Activated CD4-positive, alpha-beta T cell treated with anti-CD3 and anti-CD28 coated beads, Interleukin-2, amount 10 ng/mL, durations not matched to agents 24 days and 14 days (primary cell): ENCODE measurements around the gene IPCEF1. TPM values are rescaled to one million over a fixed set of nuclear protein-coding genes. Genes with fewer than 3 reads are reported as not detected.

ENCODE experiments used
- DNase-seq: peaks from one replicate; pipeline ENCODE4 v3.0.0; 2022
- H3K27ac Mint-ChIP-seq: one replicate; pipeline ENCODE4 v1.8.0; 2022; ENCODE audit warnings: mild to moderate bottlenecking, mixed read lengths
- H3K27me3 Mint-ChIP-seq: one replicate; pipeline ENCODE4 v1.8.0; 2022; ENCODE audit warnings: mixed read lengths
- H3K36me3 Mint-ChIP-seq: one replicate; pipeline ENCODE4 v1.8.0; 2022; ENCODE audit warnings: low read depth, mild to moderate bottlenecking, mixed read lengths
- H3K4me1 Mint-ChIP-seq: one replicate; pipeline ENCODE4 v1.8.0; 2021; ENCODE audit warnings: mixed read lengths
- H3K4me3 Mint-ChIP-seq: one replicate; pipeline ENCODE4 v1.8.0; 2022; ENCODE audit warnings: mild to moderate bottlenecking, moderate library complexity, mixed read lengths
- H3K9me3 Mint-ChIP-seq: one replicate; pipeline ENCODE4 v1.8.0; 2021; ENCODE audit warnings: mixed read lengths
- intact Hi-C: fragments of 100-400 bp; cut with micrococcal nuclease; formaldehyde crosslinking; loops from one replicate; pipeline ENCODE4 v1.15.1; 2023
- total RNA-seq: library from RNA; stranded (reverse); gene quantifications from 2 replicates; pipeline ENCODE4 v1.2.3, GENCODE V29; 2022

The IPCEF1 gene
- total RNA-seq, 1 donor from 2014 or later = 1.5 TPM

DNA sequence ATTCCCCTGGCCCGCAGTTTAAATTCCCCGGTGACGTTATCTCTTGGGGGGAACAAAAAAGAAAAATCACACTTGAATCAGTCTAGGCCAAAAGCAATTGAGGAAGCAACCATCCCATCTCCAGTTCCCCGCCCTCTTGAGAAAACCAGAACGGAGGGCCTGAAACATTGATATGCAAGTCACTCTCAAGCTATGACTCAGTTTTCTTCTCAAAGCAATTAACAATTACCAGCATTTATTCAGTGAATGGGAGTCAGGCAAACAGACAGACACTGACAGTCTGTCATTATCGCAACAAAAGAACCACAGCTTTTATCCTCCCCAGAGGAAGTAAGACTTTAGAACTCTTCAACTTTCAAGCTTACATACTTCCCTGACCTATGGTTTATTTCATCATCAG is 216.7 kb downstream of the IPCEF1 start:
- DNase-seq = no peak
- intact Hi-C loops = no loop called here
- no peaks in the 10 kb centered on the region for H3K36me3 Mint-ChIP-seq
- H3K27me3 Mint-ChIP-seq = peaks cover 3% of the 10 kb centered on the region
- H3K4me1 Mint-ChIP-seq = no peaks in the 10 kb centered on the region
- H3K9me3 Mint-ChIP-seq = no peaks in the 10 kb centered on the region
- no peak overlapping the region for H3K4me3 Mint-ChIP-seq
- H3K27ac Mint-ChIP-seq = no peak overlapping the region

DNA sequence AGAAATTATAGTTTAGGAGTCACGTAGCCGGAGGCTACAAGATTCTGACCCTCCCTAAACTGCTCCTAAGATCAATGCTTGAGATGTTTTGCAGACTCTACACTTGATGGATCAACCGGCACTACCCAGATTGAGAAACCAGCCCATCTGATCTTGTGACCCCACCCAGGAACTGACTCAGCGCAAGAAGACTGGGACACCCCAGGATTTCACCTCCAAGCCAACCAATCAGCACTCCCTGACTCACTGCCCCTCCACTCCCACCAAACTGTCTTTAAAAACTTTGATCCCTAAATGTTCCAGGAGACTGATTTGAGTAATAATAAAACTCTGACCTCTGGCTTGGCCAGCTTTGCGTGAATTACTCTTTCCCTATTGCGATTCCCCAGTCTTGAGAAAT is 217.8 kb downstream of the IPCEF1 start:
- intact Hi-C loops = no loop called here
- no peaks in the 10 kb centered on the region for H3K4me1 Mint-ChIP-seq

DNA sequence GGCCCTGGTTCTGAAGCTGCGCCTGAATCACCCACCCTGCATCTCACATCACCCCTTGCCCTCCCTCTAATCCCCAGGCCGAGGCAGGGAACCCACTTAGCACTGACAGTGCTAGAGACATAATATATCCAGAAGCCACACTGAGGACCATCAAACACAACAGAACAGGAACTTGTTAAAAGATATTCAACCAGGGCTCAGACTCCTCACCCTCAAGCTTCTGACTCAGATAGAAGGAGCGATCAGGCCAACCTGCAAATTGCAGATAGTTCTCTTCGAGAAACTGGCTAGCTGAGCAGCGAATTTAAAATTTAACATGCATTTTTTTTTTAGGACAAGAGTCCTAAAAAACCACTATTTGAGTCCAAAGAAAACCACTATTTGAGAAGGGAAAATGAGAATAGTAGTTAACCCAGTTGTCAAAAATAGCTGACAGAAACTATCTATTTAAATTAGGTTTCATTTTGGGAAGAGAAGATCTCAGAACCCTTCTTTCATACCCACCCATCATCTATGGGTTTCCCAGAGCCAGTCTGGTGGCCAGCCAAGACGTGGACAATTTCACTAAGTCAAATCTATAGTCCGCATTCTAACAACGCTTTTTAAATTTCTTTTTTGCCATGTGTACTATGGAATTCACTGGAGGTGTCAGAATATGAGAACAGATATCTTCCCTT is 222.0 kb downstream of the IPCEF1 start:
- Mint-ChIP-seq H3K36me3 (no peaks in the 10 kb centered on the region), H3K4me1 (no peaks in the 10 kb centered on the region), H3K9me3 (no peaks in the 10 kb centered on the region), H3K4me3 (no peak overlapping the region), H3K27me3 (peaks cover 2% of the 10 kb centered on the region), H3K27ac (no peak overlapping the region)
- DNase-seq = no peak
- intact Hi-C loops = no loop called here

More for the DNA sequence above, 217.8 kb downstream of the IPCEF1 start:
- DNase-seq = no peak
- H3K4me3 Mint-ChIP-seq = no peak overlapping the region
- H3K36me3 Mint-ChIP-seq = no peaks in the 10 kb centered on the region
- no peaks in the 10 kb centered on the region for H3K9me3 Mint-ChIP-seq
- H3K27ac Mint-ChIP-seq = no peak overlapping the region
- H3K27me3 Mint-ChIP-seq = peaks cover 3% of the 10 kb centered on the region

- DNase-seq = no peak
- intact Hi-C loops = no loop called here
- no peaks in the 10 kb centered on the region for H3K36me3 Mint-ChIP-seq
- H3K4me3 Mint-ChIP-seq = no peak overlapping the region
- H3K27me3 Mint-ChIP-seq = peaks cover 4% of the 10 kb centered on the region
- H3K9me3 Mint-ChIP-seq = no peaks in the 10 kb centered on the region
- H3K27ac Mint-ChIP-seq = no peak overlapping the region
- no peaks in the 10 kb centered on the region for H3K4me1 Mint-ChIP-seq
Measured at GRCh38 chr6:154127657-154128056, 228.9 kb downstream of the IPCEF1 start.

DNA sequence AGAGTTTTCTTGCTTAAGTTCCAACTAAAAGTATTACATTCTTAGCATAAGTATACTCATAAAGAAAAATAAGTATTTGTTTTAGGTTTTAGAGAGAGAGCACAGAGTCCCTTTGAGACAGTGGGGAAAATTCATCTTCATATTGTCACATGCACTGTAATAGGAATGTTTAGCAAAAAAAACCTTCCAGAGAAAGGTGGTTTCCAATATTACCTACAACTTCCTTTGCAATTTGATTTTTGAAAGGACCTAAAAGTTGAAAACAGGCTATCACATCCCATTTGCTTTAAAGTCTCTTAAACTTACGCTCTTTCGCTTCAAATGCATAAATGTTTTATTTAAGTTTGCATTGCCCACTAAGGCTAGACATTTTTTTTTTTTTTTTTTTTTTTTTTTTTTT is 231.2 kb downstream of the IPCEF1 start:
- peaks cover 1% of the 10 kb centered on the region for H3K27me3 Mint-ChIP-seq
- H3K4me1 Mint-ChIP-seq = no peaks in the 10 kb centered on the region
- H3K27ac Mint-ChIP-seq = no peak overlapping the region
- H3K36me3 Mint-ChIP-seq = no peaks in the 10 kb centered on the region
- no peak overlapping the region for H3K4me3 Mint-ChIP-seq
- DNase-seq = no peak
- intact Hi-C loops = no loop called here
- H3K9me3 Mint-ChIP-seq = no peaks in the 10 kb centered on the region

GRCh38 chr6:154123155-154123956 is 233.2 kb downstream of the IPCEF1 start:
- H3K4me3 Mint-ChIP-seq = no peak overlapping the region
- intact Hi-C loops = no loop called here
- H3K9me3 Mint-ChIP-seq = no peaks in the 10 kb centered on the region
- no peaks in the 10 kb centered on the region for H3K36me3 Mint-ChIP-seq
- H3K27ac Mint-ChIP-seq = no peak overlapping the region
- no peak for DNase-seq
- no peaks in the 10 kb centered on the region for H3K4me1 Mint-ChIP-seq
- H3K27me3 Mint-ChIP-seq = peaks cover 6% of the 10 kb centered on the region

- Mint-ChIP-seq H3K4me3 (no peak overlapping the region), H3K4me1 (no peaks in the 10 kb centered on the region), H3K27ac (no peak overlapping the region), H3K9me3 (no peaks in the 10 kb centered on the region), H3K27me3 (peaks cover 6% of the 10 kb centered on the region), H3K36me3 (no peaks in the 10 kb centered on the region)
- intact Hi-C loops = no loop called here
- no peak for DNase-seq
Measured at GRCh38 chr6:154122195-154122925, 234.2 kb downstream of the IPCEF1 start.

- Mint-ChIP-seq H3K36me3 (no peaks in the 10 kb centered on the region), H3K27ac (no peak overlapping the region), H3K4me3 (no peak overlapping the region), H3K4me1 (no peaks in the 10 kb centered on the region), H3K27me3 (peaks cover 5% of the 10 kb centered on the region), H3K9me3 (no peaks in the 10 kb centered on the region)
- intact Hi-C loops = no loop called here
- no peak for DNase-seq
Measured at GRCh38 chr6:154117485-154117884, 239.1 kb downstream of the IPCEF1 start.

GRCh38 chr6:154113392-154113791 is 243.2 kb downstream of the IPCEF1 start:
- H3K4me3 Mint-ChIP-seq = no peak overlapping the region
- no peak overlapping the region for H3K27ac Mint-ChIP-seq
- no peaks in the 10 kb centered on the region for H3K9me3 Mint-ChIP-seq
- H3K27me3 Mint-ChIP-seq = no peaks in the 10 kb centered on the region
- no peaks in the 10 kb centered on the region for H3K4me1 Mint-ChIP-seq
- intact Hi-C loops = no loop called here
- DNase-seq = no peak
- no peaks in the 10 kb centered on the region for H3K36me3 Mint-ChIP-seq

DNA sequence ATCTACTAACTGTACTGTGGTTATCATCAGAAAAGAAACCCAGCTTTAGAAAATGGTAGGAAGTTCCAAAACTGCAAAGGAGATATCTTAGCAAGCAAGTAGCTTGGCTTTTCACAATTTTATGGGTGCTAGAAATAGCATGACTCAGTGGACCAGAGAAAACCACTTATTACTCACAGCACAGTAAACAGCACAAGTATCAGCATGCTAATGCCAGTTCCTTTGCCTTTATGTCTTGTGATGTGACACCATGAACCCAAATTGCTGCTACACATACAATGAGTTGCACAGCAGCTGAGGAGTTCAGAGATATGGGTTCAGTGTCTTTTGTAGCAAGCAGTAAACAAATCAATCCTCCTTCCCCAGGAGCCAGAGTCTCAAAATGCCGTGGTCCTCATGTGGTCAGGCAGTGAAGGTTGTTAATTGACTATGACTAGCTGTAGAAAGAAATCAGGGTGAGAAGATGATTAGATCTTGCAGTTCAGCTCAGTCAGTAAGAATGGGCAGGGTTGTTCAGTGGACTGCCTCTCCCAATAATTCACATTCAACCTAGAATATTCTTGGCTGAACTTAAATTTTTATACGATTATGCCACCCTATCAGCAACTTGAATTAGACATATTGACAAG is 244.3 kb downstream of the IPCEF1 start:
- intact Hi-C loops = no loop called here
- no peak overlapping the region for H3K27ac Mint-ChIP-seq
- DNase-seq = no peak

GRCh38 chr6:154111025-154111424 is 245.6 kb downstream of the IPCEF1 start:
- no peak overlapping the region for H3K27ac Mint-ChIP-seq
- intact Hi-C loops = no loop called here

More for the DNA sequence above, 244.3 kb downstream of the IPCEF1 start:
- no peaks in the 10 kb centered on the region for H3K27me3 Mint-ChIP-seq
- H3K4me3 Mint-ChIP-seq = no peak overlapping the region
- no peaks in the 10 kb centered on the region for H3K36me3 Mint-ChIP-seq
- H3K4me1 Mint-ChIP-seq = no peaks in the 10 kb centered on the region
- H3K9me3 Mint-ChIP-seq = peaks cover 4% of the 10 kb centered on the region

DNA sequence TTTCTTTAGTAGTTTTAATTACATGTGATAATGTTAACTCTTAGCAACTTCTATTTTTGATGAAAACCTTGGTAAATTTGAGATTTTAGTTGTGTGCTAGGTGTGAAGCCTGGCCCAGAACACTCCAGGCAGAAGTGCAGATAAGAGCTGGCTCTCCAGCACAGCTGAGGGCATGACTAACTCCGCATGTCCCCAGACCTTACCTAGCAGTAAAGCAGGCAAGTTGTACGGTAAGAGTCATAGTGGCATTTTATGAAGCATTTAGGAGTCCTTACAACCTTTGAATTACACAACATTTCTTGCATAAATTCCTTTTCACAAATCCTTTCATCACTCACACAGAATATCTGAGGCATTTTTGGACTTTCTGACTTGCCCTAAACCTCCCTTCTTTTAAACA is 250.4 kb downstream of the IPCEF1 start:
- H3K9me3 Mint-ChIP-seq = peaks cover 4% of the 10 kb centered on the region
- no peaks in the 10 kb centered on the region for H3K4me1 Mint-ChIP-seq
- no peak overlapping the region for H3K4me3 Mint-ChIP-seq
- intact Hi-C loops = no loop called here
- H3K27ac Mint-ChIP-seq = no peak overlapping the region
- H3K27me3 Mint-ChIP-seq = no peaks in the 10 kb centered on the region
- H3K36me3 Mint-ChIP-seq = no peaks in the 10 kb centered on the region
- DNase-seq = no peak

More at GRCh38 chr6:154111025-154111424, 245.6 kb downstream of the IPCEF1 start:
- H3K9me3 Mint-ChIP-seq = peaks cover 4% of the 10 kb centered on the region
- H3K36me3 Mint-ChIP-seq = no peaks in the 10 kb centered on the region
- no peaks in the 10 kb centered on the region for H3K27me3 Mint-ChIP-seq
- H3K4me1 Mint-ChIP-seq = no peaks in the 10 kb centered on the region
- no peak overlapping the region for H3K4me3 Mint-ChIP-seq
- DNase-seq = no peak
